Heart right ventricle (tissue), 16 donors: ENCODE measurements around the gene PHRF1. TPM values are rescaled to one million over a fixed set of nuclear protein-coding genes. Genes with fewer than 3 reads are reported as not detected.

Experiments used
- ATAC-seq, 8 donors: fragments of 200-7000 bp; cut with Tn5 transposase; one replicate each; pipeline ENCODE4 v1.9.1; 2020; ENCODE audit warnings: mild to moderate bottlenecking in 8 of 8, moderate library complexity in 8 of 8, moderate number of reproducible peaks in 1 of 8
- DNase-seq, 2 donors: peaks; one replicate each; pipeline ENCODE4 v3.0.0-alpha.2; 2020
- H3K27ac ChIP-seq, 10 donors: fragments of 200-600 bp; sonication (generic) in 2 of 10; one replicate each; pipeline versions ENCODE4 v1.5.0 to v1.8.0; 2020 to 2022; ENCODE audit warnings: mild to moderate bottlenecking in 3 of 10
- H3K27me3 ChIP-seq, 7 donors: fragments of 200-600 bp; one replicate each; pipeline ENCODE4 v1.8.0; 2021 to 2022; ENCODE audit warnings: mild to moderate bottlenecking in 2 of 7
- H3K36me3 ChIP-seq, 9 donors: fragments of 200-600 bp; sonication (generic) in 1 of 9; one replicate each; pipeline versions ENCODE4 v1.5.0 to v1.8.0; 2020 to 2022; ENCODE audit warnings: mild to moderate bottlenecking in 2 of 9
- H3K4me1 ChIP-seq, 9 donors: fragments of 200-600 bp; sonication (generic) in 1 of 9; one replicate each; pipeline versions ENCODE4 v1.5.0 to v1.8.0; 2020 to 2022; ENCODE audit warnings: mild to moderate bottlenecking in 4 of 9
- H3K4me3 ChIP-seq, 10 donors: fragments of 200-600 bp; sonication (generic) in 2 of 10; one replicate each; pipeline versions ENCODE4 v1.5.0 to v1.8.0; 2020 to 2022; ENCODE audit warnings: mild to moderate bottlenecking in 7 of 10, moderate library complexity in 2 of 10
- H3K9me3 ChIP-seq, 11 donors: fragments of 200-600 bp in 10 of 11; sonication (generic) in 2 of 11; one replicate each; pipeline versions ENCODE4 v1.5.0 to v1.8.0; 2013 to 2022; ENCODE audit warnings: mild to moderate bottlenecking in 2 of 11, control low read depth in 1 of 11, moderate library complexity in 1 of 11
- WGBS, 2 donors: extraction: QIAGEN DNeasy Blood & Tissue Kit; methylation state at CpG; one replicate each; pipeline ENCODE4 v1.1.7; 2013; ENCODE audit warnings: inconsistent platforms in 1 of 2; 5-methylcytosine and 5-hydroxymethylcytosine counted together
- intact Hi-C, 10 donors: fragments of 100-400 bp; cut with DNase I; formaldehyde crosslinking; loops; one replicate each; pipeline versions ENCODE4 v1.11.1 to v1.14.2; 2022
- polyA plus RNA-seq, 2 donors: library from polyadenylated mRNA; stranded (reverse); fragments of 200-250 nt; gene quantifications; one replicate each; pipeline ENCODE4 v1.2.3, GENCODE V29; 2013
- total RNA-seq, 10 donors: library from RNA; stranded (reverse); fragmentation: NEBNext Ultra II Directional in 3 of 10; extraction: Animal tissue kit (Norgen Biotek cat#: 25700) in 3 of 10; gene quantifications; one replicate each; pipeline versions ENCODE4 v1.2.1 to v1.2.4, GENCODE V29; 2021 to 2023
- TF ChIP-seq, protein P1 (sequence below), 9 donors: fragments of 200-600 bp; sonication (generic) in 2 of 9; IDR thresholded peaks; one replicate each; pipeline versions ENCODE4 v1.5.0 to v1.8.0; 2021 to 2022; ENCODE audit warnings: antibody characterized with exemption in 9 of 9, mild to moderate bottlenecking in 5 of 9, moderate library complexity in 1 of 9
- donor health status: Arrhythmogenic right ventricular cardiomyopathy.
- donor health status: ischemic (EF 13 %, LVEDD 7.1; RV severe dilation, severe dysfunction).
- donor health status: healthy with polysubstance abuse.
- donor health status: DM: no; HTN: yes; CAD: no.
- donor health status: DM: no; HTN: no; CAD: no.
- donor health status: ischemic (EF 25% LVEDD 6.9; RV normal size, moderate dysfunction).
- donor health status: ischemic (EF 25% LVEDD 5.7; RV mildly dilated, moderate dysfunction).
- donor health status: healthy.
- donor health status: DM: yes; HTN: yes; CAD: no.
- donor health status: Ischemic cardiomyopathy.
- donor health status: ischemic (EF 35%, LVEDD 5.7; RV mildly dilated, moderate dysfunction).
- donor health status: nonischemic (EF 11% LVEDD 7.7; RV severe dilation, severe dysfunction).
- donor health status: DM: yes; HTN: yes; CAD: no.
- donor health status: PGD.
- donor health status: ischemic (EF 29% LVEDD 5.4; RV normal size, mild dysfunction).
- donor health status: nonischemic (EF 23%, LVEDD 6.1; RV moderate dilation, normal function).

PHRF1 gene
- total and polyA plus RNA-seq, 12 donors: 10.5 to 23.0 (median 18.5) TPM

DNA sequence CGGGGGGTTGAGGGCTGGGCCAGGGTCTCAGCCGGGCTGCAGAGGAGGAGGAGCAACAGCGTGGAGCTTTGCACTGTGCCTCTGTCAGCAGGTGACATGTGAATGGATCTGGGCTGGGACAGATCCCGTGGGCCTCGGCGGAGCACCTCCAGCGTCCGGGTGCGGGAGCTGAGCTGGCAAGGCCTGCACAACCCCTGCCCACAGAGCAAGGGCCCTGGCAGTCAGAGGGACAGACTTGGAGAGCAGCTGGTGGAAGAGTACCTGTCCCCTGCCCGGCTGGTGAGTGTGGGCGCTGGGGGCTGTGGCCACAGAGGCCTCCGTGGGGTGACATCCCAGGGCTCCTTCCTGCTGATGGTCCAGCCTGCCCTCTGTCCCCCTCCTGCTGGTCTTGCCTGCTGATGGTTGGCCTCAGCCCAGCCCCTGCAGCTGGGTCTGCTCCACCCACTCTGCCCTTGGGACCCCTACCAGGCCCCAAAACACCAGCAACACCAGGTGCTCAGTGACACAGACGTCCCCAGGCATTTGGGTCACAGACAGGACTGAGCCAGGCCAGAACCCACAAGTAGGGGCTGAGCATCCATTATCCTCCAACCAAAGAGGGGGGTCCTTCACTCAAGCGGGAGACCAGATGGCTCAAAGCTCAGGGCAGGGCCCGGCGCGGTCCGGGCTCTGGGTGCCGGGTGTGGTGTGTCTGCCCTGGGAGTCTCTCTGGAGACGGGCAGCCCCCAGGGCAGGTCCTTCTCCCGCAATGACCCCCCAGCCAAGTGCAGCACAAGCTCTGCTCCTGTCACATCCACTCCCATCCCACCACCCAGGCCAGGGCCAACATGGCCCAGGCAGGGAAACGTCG lies 35.5 kb upstream of the PHRF1 start:
- Histone ChIP-seq H3K27me3 (peaks cover 0 to 25% (median 14%) of the 10 kb centered on the region in 7 donors), H3K9me3 (no peaks in the 10 kb centered on the region), H3K27ac (no peak overlapping the region), H3K4me3 (no peak overlapping the region), H3K36me3 (peaks cover 0 to 2% (median 0%) of the 10 kb centered on the region in 9 donors), H3K4me1 (peaks cover 6 to 20% (median 19%) of the 10 kb centered on the region in 9 donors)
- no peak for ATAC-seq
- TF ChIP-seq, protein P1, sequence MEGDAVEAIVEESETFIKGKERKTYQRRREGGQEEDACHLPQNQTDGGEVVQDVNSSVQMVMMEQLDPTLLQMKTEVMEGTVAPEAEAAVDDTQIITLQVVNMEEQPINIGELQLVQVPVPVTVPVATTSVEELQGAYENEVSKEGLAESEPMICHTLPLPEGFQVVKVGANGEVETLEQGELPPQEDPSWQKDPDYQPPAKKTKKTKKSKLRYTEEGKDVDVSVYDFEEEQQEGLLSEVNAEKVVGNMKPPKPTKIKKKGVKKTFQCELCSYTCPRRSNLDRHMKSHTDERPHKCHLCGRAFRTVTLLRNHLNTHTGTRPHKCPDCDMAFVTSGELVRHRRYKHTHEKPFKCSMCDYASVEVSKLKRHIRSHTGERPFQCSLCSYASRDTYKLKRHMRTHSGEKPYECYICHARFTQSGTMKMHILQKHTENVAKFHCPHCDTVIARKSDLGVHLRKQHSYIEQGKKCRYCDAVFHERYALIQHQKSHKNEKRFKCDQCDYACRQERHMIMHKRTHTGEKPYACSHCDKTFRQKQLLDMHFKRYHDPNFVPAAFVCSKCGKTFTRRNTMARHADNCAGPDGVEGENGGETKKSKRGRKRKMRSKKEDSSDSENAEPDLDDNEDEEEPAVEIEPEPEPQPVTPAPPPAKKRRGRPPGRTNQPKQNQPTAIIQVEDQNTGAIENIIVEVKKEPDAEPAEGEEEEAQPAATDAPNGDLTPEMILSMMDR (IDR thresholded peaks at IDR 0.05): no peak
- 85 to 87% methylated on average over 23 of the region's 23 CpGs for WGBS, 2 donors
- intact Hi-C loops: no loop called here
- peak in 1 of 2 donors; percentile 7 for DNase-seq

DNA sequence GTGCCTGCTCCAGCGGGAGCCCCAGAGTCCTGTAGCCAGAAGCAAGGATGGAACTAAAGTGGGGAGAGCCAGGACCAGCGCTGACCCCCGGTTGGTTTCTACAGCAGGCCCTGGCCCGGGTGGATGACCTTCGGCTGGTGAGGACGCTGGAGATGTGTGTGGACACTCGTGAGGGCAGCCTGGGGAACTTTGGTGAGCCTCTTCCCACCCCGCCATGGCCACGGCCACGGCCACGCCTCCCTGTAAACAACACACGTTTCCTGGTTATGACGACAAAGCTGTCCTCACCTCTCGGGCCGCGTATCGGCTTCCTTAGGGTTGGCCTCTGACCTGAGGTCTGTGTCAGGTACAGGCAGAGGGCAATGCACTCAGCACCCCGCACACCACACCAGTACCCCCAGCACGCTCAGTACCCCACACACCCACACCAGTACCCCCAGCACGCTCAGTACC lies 34.8 kb upstream of the PHRF1 start:
- peaks cover 0 to 19% (median 14%) of the 10 kb centered on the region in 7 donors for H3K27me3 ChIP-seq
- H3K9me3 ChIP-seq: no peaks in the 10 kb centered on the region
- WGBS, 2 donors: 90 to 91% methylated on average over 20 of the region's 20 CpGs
- H3K4me1 ChIP-seq: peaks cover 5 to 14% (median 13%) of the 10 kb centered on the region in 9 donors
- ATAC-seq (no peak), DNase-seq (no peak)
- H3K36me3 ChIP-seq: peaks cover 0 to 2% (median 0%) of the 10 kb centered on the region in 9 donors
- TF ChIP-seq, protein P1 (IDR thresholded peaks at IDR 0.05): no peak
- no peak overlapping the region for H3K4me3 ChIP-seq
- no peak overlapping the region for H3K27ac ChIP-seq
- intact Hi-C loops: no loop called here

DNA sequence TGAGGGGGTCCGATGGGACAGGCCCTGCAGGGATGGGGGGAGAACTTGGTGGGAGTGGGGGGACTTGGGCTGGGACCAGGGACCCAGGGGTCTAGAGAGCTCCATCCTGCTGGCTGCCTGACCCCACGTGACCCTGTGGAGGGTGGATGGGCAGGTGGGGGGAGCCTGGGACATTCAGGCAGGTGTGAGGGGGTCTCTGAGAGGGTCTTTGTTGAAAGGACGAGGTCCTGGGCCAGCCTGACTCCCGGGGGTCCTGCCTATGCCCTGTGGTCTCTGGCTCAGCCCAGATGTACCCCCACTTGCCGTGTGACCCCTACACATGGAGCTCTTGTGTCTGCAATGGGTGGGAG lies 31.5 kb upstream of the PHRF1 start:
- Histone ChIP-seq H3K36me3 (no peaks in the 10 kb centered on the region), H3K27ac (no peak overlapping the region), H3K9me3 (no peaks in the 10 kb centered on the region), H3K4me1 (no peaks in the 10 kb centered on the region), H3K27me3 (peaks cover 0 to 6% (median 0%) of the 10 kb centered on the region in 7 donors), H3K4me3 (no peak overlapping the region)
- no peak for DNase-seq
- WGBS, 2 donors: 74 to 85% methylated on average over 5 of the region's 5 CpGs
- ATAC-seq: peak in 2 of 8 donors; percentile 6 to 20
- intact Hi-C loops: no loop called here
- TF ChIP-seq, protein P1 (IDR thresholded peaks at IDR 0.05): no peak

DNA sequence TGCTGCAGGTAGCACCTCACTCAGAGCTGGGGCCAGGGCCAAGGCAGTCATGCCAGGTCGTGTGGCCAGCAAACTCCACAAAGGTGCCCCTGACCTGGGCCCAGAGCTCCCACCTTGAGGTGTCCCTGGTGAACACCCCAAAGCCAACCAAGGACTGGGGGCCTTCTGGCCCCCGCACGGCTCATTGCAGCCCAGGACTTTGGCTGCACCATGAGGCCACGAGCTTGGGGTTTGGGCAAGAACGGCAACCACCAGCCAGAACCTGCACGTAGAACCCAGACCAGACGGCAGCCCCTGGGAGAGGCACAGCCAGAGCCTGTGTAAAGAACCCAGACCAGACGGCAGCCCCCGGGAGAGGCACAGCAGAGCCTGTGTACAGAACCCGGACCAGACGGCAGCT lies 31.1 kb upstream of the PHRF1 start:
- H3K36me3 ChIP-seq: no peaks in the 10 kb centered on the region
- peak in 1 of 2 donors; percentile 8 for DNase-seq
- H3K9me3 ChIP-seq: no peaks in the 10 kb centered on the region
- 82 to 89% methylated on average over 11 of the region's 11 CpGs for WGBS, 2 donors
- TF ChIP-seq, protein P1 (IDR thresholded peaks at IDR 0.05): no peak
- H3K4me1 ChIP-seq: no peaks in the 10 kb centered on the region
- no peak for ATAC-seq
- H3K27me3 ChIP-seq: peaks cover 0 to 10% (median 0%) of the 10 kb centered on the region in 7 donors
- no peak overlapping the region for H3K27ac ChIP-seq
- intact Hi-C loops: no loop called here
- no peak overlapping the region for H3K4me3 ChIP-seq
